ENCODE results near the gene NELL2. TPM values are rescaled to one million over a fixed set of nuclear protein-coding genes. Genes with fewer than 3 reads are reported as not detected.

Gene NELL2
- polyA plus RNA-seq, 1 of the 3 experiments (the other 2 are of a cell fraction) = 0.35 TPM

- H3K4me3 ChIP-seq (ENCODE audit: low read depth in 2 of 2, low read length in 1 of 2) = no peak overlapping the region
- no peak for DNase-seq
- no peaks in the 10 kb centered on the region for H4K20me1 ChIP-seq (ENCODE audit: insufficient read depth)
- no peaks in the 10 kb centered on the region for H3K79me2 ChIP-seq (ENCODE audit: insufficient read depth)
- no peak overlapping the region for H3K4me2 ChIP-seq
- WGBS (ENCODE audit: low lambda C conversion rate) = 30% methylated on average over 2 of the region's 2 CpGs
- TF ChIP-seq CHD2 (IDR thresholded peaks at IDR 0.05; ENCODE audit: low read length, partially characterized antibody) (no peak), RFX5 (IDR thresholded peaks at IDR 0.05; ENCODE audit: low read length) (no peak), TEAD4 (IDR thresholded peaks at IDR 0.05; ENCODE audit: borderline replicate concordance, insufficient read depth) (no peak), TCF12 (IDR thresholded peaks at IDR 0.05) (no peak), NRF1 (IDR thresholded peaks at IDR 0.05; ENCODE audit: low read depth, low read length) (no peak), GATA2 (CRISPR knock-in tag; IDR thresholded peaks at IDR 0.05) (no peak)
- no peaks in the 10 kb centered on the region for H3K36me3 ChIP-seq (replicated peaks in 1 of 2; ENCODE audit: control insufficient read depth in 1 of 2, insufficient read depth in 2 of 2, low read length in 1 of 2)
- H3K27me3 ChIP-seq (ENCODE audit: insufficient read depth) = no peaks in the 10 kb centered on the region
- H3K27ac ChIP-seq (ENCODE audit: low read depth in 2 of 2, low read length in 1 of 2) = no peak overlapping the region
- H3F3A ChIP-seq (replicated peaks; ENCODE audit: insufficient read depth) = no peaks in the 10 kb centered on the region
- POLR2A ChIA-PET = no interaction called here
- CTCF ChIA-PET = no interaction called here
- no peak overlapping the region for H2AFZ ChIP-seq (ENCODE audit: low read depth)
- no peaks in the 10 kb centered on the region for H3K4me1 ChIP-seq (ENCODE audit: control insufficient read depth in 1 of 2, insufficient read depth in 2 of 2, low read depth in 1 of 2, low read length in 1 of 2)
- H3K9me3 ChIP-seq = no peaks in the 10 kb centered on the region
- no peak overlapping the region for H3K9ac ChIP-seq
- no peaks in the 10 kb centered on the region for H3K9me2 ChIP-seq
These were observed 344.7 kb downstream of the NELL2 start for GRCh38 chr12:44531320-44531971.

GRCh38 chr12:44526655-44527182, 349.4 kb downstream of the NELL2 start:
- Histone ChIP-seq H3K9me2 (no peaks in the 10 kb centered on the region), H4K20me1 (ENCODE audit: insufficient read depth) (no peaks in the 10 kb centered on the region), H3K4me2 (no peak overlapping the region), H3F3A (replicated peaks; ENCODE audit: insufficient read depth) (no peaks in the 10 kb centered on the region), H3K27me3 (ENCODE audit: insufficient read depth) (no peaks in the 10 kb centered on the region), H3K27ac (ENCODE audit: low read depth in 2 of 2, low read length in 1 of 2) (no peak overlapping the region), H3K9me3 (no peaks in the 10 kb centered on the region), H3K36me3 (replicated peaks in 1 of 2; ENCODE audit: control insufficient read depth in 1 of 2, insufficient read depth in 2 of 2, low read length in 1 of 2) (no peaks in the 10 kb centered on the region), H3K79me2 (ENCODE audit: insufficient read depth) (no peaks in the 10 kb centered on the region), H2AFZ (ENCODE audit: low read depth) (no peak overlapping the region), H3K4me1 (ENCODE audit: control insufficient read depth in 1 of 2, insufficient read depth in 2 of 2, low read depth in 1 of 2, low read length in 1 of 2) (no peaks in the 10 kb centered on the region), H3K9ac (no peak overlapping the region), H3K4me3 (ENCODE audit: low read depth in 2 of 2, low read length in 1 of 2) (no peak overlapping the region)
- 60% methylated on average over 9 of the region's 9 CpGs for WGBS (ENCODE audit: low lambda C conversion rate)
- TF ChIP-seq EP300 (IDR thresholded peaks at IDR 0.05; ENCODE audit: borderline replicate concordance in 1 of 2, low read depth in 1 of 2, low read length in 1 of 2) (no peak), MEF2A (IDR thresholded peaks at IDR 0.05; ENCODE audit: borderline replicate concordance, low read depth) (no peak)
- POLR2A ChIA-PET = no interaction called here
- CTCF ChIA-PET = no interaction called here
- DNase-seq = no peak

GRCh38 chr12:44525806-44526654, 350.1 kb downstream of the NELL2 start:
- CTCF ChIA-PET = interaction anchor here (0.6 to 1.2 kb wide), 2 partner anchors 15 to 342 kb away, joined by 3 to 4 read pairs; no protein-coding TSS in a partner anchor
- Histone ChIP-seq H3K9me3 (no peaks in the 10 kb centered on the region), H3F3A (replicated peaks; ENCODE audit: insufficient read depth) (no peaks in the 10 kb centered on the region), H4K20me1 (ENCODE audit: insufficient read depth) (no peaks in the 10 kb centered on the region), H3K9ac (no peak overlapping the region), H3K4me3 (ENCODE audit: low read depth in 2 of 2, low read length in 1 of 2) (no peak overlapping the region), H3K4me1 (ENCODE audit: control insufficient read depth in 1 of 2, insufficient read depth in 2 of 2, low read depth in 1 of 2, low read length in 1 of 2) (no peaks in the 10 kb centered on the region), H3K79me2 (ENCODE audit: insufficient read depth) (no peaks in the 10 kb centered on the region), H3K27me3 (ENCODE audit: insufficient read depth) (no peaks in the 10 kb centered on the region), H3K36me3 (replicated peaks in 1 of 2; ENCODE audit: control insufficient read depth in 1 of 2, insufficient read depth in 2 of 2, low read length in 1 of 2) (no peaks in the 10 kb centered on the region), H3K27ac (ENCODE audit: low read depth in 2 of 2, low read length in 1 of 2) (no peak overlapping the region), H3K4me2 (no peak overlapping the region), H2AFZ (ENCODE audit: low read depth) (no peak overlapping the region), H3K9me2 (no peaks in the 10 kb centered on the region)
- POLR2A ChIA-PET = no interaction called here
- WGBS (ENCODE audit: low lambda C conversion rate) = 50% methylated on average over 4 of the region's 4 CpGs
- DNase-seq = no peak
- TF ChIP-seq REST (IDR thresholded peaks at IDR 0.05; ENCODE audit: low read depth, low read length) (no peak), USF1 (IDR thresholded peaks at IDR 0.05; ENCODE audit: borderline replicate concordance, low read depth) (no peak), TAF1 (IDR thresholded peaks at IDR 0.05; ENCODE audit: borderline replicate concordance, low read depth, low read length) (no peak), USF2 (IDR thresholded peaks at IDR 0.05; ENCODE audit: borderline replicate concordance, low read depth, low read length) (no peak), TEAD4 (IDR thresholded peaks at IDR 0.05; ENCODE audit: borderline replicate concordance, insufficient read depth) (no peak), RFX5 (IDR thresholded peaks at IDR 0.05; ENCODE audit: low read length) (no peak), YY1 (IDR thresholded peaks at IDR 0.05; ENCODE audit: low read depth) (no peak), SMC3 (IDR thresholded peaks at IDR 0.05; ENCODE audit: low read depth, low read length) (no peak), FOXM1 (IDR thresholded peaks at IDR 0.05; ENCODE audit: low read depth) (no peak)

Measured in SK-N-SH (cell line).